ENCODE results near the gene OR2A42. TPM values are rescaled to one million over a fixed set of nuclear protein-coding genes. Genes with fewer than 3 reads are reported as not detected.
"Not testable (repeated sequence)": the region's sequence is repeated elsewhere in the genome, so short reads cannot be mapped to it uniquely, and the experiment has no call there.

The OR2A42 gene
- total RNA-seq, 1 experiment from 2014 or later: not detected

DNA sequence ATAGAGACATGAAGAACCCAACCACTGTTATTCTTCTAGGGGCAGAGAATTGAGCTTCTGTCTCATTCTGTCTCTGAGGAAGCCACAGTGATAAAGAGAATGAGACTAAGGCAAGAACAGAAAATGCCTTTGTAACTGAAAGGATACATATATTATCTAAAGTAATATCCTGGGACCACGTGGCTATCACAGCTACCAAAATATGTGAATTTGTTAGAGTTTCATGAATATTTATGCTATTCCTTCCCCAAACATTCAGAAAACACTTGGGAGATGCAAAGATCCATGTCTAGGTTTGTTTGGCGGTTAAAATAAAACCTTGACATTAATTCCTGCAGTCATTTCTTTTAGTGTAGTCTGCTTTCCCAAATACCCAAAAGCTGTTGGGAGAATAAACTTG lies 22.7 kb upstream of the OR2A42 start:
- H3K36me3 Mint-ChIP-seq (ENCODE audit: insufficient read depth, unreplicated experiment); H3K9me3 Mint-ChIP-seq (ENCODE audit: unreplicated experiment); CTCF ChIA-PET; H3K27ac Mint-ChIP-seq (ENCODE audit: low read depth, unreplicated experiment); BruUV-seq (replicated peaks); DNase-seq (ENCODE audit: unreplicated experiment); H3K4me3 Mint-ChIP-seq (ENCODE audit: unreplicated experiment); H3K4me1 Mint-ChIP-seq (ENCODE audit: insufficient read depth, unreplicated experiment); intact Hi-C loops (cut with micrococcal nuclease); POLR2A ChIA-PET; H3K27me3 Mint-ChIP-seq (ENCODE audit: insufficient read depth, unreplicated experiment): not testable (repeated sequence)

DNA sequence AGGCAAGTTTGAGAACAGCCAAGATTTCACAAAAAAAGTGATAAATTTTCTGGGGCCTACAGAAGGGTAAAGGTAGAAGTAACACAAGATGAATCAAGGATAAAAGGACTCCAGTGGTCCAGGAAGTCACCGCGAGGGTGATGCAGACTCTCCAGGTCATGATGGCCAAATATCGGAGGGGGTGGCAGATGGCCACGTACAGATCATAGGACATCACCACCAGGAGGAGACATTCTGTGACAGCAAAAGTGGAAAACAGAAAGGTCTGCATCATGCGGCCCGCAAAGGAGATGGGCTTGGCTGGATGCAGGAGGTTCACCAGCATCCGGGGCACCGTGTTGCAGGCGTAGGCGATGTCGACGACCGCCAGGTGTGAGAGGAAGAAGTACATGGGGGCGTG lies 19.7 kb upstream of the OR2A42 start:
- CTCF ChIA-PET; H3K4me1 Mint-ChIP-seq (ENCODE audit: insufficient read depth, unreplicated experiment): not testable (repeated sequence)

GRCh38 chr7:144256112-144256511 lies 16.7 kb upstream of the OR2A42 start:
- ChIA-PET CTCF (no interaction called here), POLR2A (no interaction called here)
- no peaks in the 10 kb centered on the region for H3K9me3 Mint-ChIP-seq (ENCODE audit: unreplicated experiment)
- BruUV-seq (replicated peaks): no TSS peak
- intact Hi-C loops (cut with micrococcal nuclease): no loop called here
- H3K4me3 Mint-ChIP-seq (ENCODE audit: unreplicated experiment): no peak overlapping the region
- H3K27me3 Mint-ChIP-seq (ENCODE audit: insufficient read depth, unreplicated experiment): no peaks in the 10 kb centered on the region
- peak; percentile 79 for DNase-seq (ENCODE audit: unreplicated experiment)
- peak overlapping the region; percentile 35 for H3K27ac Mint-ChIP-seq (ENCODE audit: low read depth, unreplicated experiment)
- H3K36me3 Mint-ChIP-seq (ENCODE audit: insufficient read depth, unreplicated experiment): no peaks in the 10 kb centered on the region
- TF ChIP-seq, protein P1, sequence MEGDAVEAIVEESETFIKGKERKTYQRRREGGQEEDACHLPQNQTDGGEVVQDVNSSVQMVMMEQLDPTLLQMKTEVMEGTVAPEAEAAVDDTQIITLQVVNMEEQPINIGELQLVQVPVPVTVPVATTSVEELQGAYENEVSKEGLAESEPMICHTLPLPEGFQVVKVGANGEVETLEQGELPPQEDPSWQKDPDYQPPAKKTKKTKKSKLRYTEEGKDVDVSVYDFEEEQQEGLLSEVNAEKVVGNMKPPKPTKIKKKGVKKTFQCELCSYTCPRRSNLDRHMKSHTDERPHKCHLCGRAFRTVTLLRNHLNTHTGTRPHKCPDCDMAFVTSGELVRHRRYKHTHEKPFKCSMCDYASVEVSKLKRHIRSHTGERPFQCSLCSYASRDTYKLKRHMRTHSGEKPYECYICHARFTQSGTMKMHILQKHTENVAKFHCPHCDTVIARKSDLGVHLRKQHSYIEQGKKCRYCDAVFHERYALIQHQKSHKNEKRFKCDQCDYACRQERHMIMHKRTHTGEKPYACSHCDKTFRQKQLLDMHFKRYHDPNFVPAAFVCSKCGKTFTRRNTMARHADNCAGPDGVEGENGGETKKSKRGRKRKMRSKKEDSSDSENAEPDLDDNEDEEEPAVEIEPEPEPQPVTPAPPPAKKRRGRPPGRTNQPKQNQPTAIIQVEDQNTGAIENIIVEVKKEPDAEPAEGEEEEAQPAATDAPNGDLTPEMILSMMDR (IDR thresholded peaks at IDR 0.05; ENCODE audit: unreplicated experiment): no peak
- no peaks in the 10 kb centered on the region for H3K4me1 Mint-ChIP-seq (ENCODE audit: insufficient read depth, unreplicated experiment)

More for the DNA sequence above, 19.7 kb upstream of the OR2A42 start:
- BruUV-seq (replicated peaks); intact Hi-C loops (cut with micrococcal nuclease); H3K9me3 Mint-ChIP-seq (ENCODE audit: unreplicated experiment); POLR2A ChIA-PET; DNase-seq (ENCODE audit: unreplicated experiment); H3K27me3 Mint-ChIP-seq (ENCODE audit: insufficient read depth, unreplicated experiment); H3K4me3 Mint-ChIP-seq (ENCODE audit: unreplicated experiment); H3K36me3 Mint-ChIP-seq (ENCODE audit: insufficient read depth, unreplicated experiment); H3K27ac Mint-ChIP-seq (ENCODE audit: low read depth, unreplicated experiment): not testable (repeated sequence)

- H3K4me3 Mint-ChIP-seq (ENCODE audit: unreplicated experiment): no peak overlapping the region
- CTCF ChIA-PET: interaction anchor here (0.6 kb wide), 1 partner anchor 1177 kb away, joined by 3 read pairs; no protein-coding TSS in a partner anchor
- no peaks in the 10 kb centered on the region for H3K27me3 Mint-ChIP-seq (ENCODE audit: insufficient read depth, unreplicated experiment)
- BruUV-seq (replicated peaks): no TSS peak
- DNase-seq (ENCODE audit: unreplicated experiment): peak; percentile 1
- no peaks in the 10 kb centered on the region for H3K4me1 Mint-ChIP-seq (ENCODE audit: insufficient read depth, unreplicated experiment)
- POLR2A ChIA-PET: interaction anchor here (0.6 kb wide), 1 partner anchor 1984 kb away, joined by 3 read pairs; no protein-coding TSS in a partner anchor
- H3K9me3 Mint-ChIP-seq (ENCODE audit: unreplicated experiment): no peaks in the 10 kb centered on the region
- no peaks in the 10 kb centered on the region for H3K36me3 Mint-ChIP-seq (ENCODE audit: insufficient read depth, unreplicated experiment)
- TF ChIP-seq, protein P1 (IDR thresholded peaks at IDR 0.05; ENCODE audit: unreplicated experiment): no peak
- no peak overlapping the region for H3K27ac Mint-ChIP-seq (ENCODE audit: low read depth, unreplicated experiment)
- intact Hi-C loops (cut with micrococcal nuclease): no loop called here
Measured at GRCh38 chr7:144255471-144255897, 16.1 kb upstream of the OR2A42 start.

DNA sequence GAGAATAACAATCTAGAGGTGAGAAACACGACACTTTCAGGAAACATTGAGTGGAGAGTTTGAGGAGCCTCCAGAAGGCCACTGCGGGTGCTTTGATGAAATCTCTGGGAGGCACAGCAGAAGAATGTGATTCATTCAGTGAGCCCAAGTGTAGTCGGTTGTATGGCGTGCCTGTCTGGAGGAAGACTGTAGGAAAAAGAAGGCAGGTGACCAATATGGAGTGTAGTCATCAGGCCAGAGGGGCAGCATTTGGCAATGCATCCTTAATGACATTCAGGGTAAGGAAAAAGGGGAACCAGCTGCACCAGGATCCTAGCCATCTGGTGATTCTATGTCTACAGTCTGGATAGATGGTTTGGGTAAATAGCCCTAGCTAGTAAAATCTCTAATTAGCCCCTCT lies 12.9 kb upstream of the OR2A42 start:
- H3K4me3 Mint-ChIP-seq (ENCODE audit: unreplicated experiment); H3K27ac Mint-ChIP-seq (ENCODE audit: low read depth, unreplicated experiment); intact Hi-C loops (cut with micrococcal nuclease); H3K4me1 Mint-ChIP-seq (ENCODE audit: insufficient read depth, unreplicated experiment); H3K27me3 Mint-ChIP-seq (ENCODE audit: insufficient read depth, unreplicated experiment); CTCF ChIA-PET; BruUV-seq (replicated peaks); DNase-seq (ENCODE audit: unreplicated experiment); H3K36me3 Mint-ChIP-seq (ENCODE audit: insufficient read depth, unreplicated experiment); H3K9me3 Mint-ChIP-seq (ENCODE audit: unreplicated experiment); POLR2A ChIA-PET: not testable (repeated sequence)

GRCh38 chr7:144247674-144248330 lies 8.4 kb upstream of the OR2A42 start:
- BruUV-seq (replicated peaks); CTCF ChIA-PET; H3K4me1 Mint-ChIP-seq (ENCODE audit: insufficient read depth, unreplicated experiment); H3K27ac Mint-ChIP-seq (ENCODE audit: low read depth, unreplicated experiment); H3K9me3 Mint-ChIP-seq (ENCODE audit: unreplicated experiment); POLR2A ChIA-PET; H3K4me3 Mint-ChIP-seq (ENCODE audit: unreplicated experiment); intact Hi-C loops (cut with micrococcal nuclease); DNase-seq (ENCODE audit: unreplicated experiment); H3K36me3 Mint-ChIP-seq (ENCODE audit: insufficient read depth, unreplicated experiment); H3K27me3 Mint-ChIP-seq (ENCODE audit: insufficient read depth, unreplicated experiment): not testable (repeated sequence)

- H3K27me3 Mint-ChIP-seq (ENCODE audit: insufficient read depth, unreplicated experiment); DNase-seq (ENCODE audit: unreplicated experiment); H3K36me3 Mint-ChIP-seq (ENCODE audit: insufficient read depth, unreplicated experiment); BruUV-seq (replicated peaks); CTCF ChIA-PET; H3K9me3 Mint-ChIP-seq (ENCODE audit: unreplicated experiment); H3K4me1 Mint-ChIP-seq (ENCODE audit: insufficient read depth, unreplicated experiment); intact Hi-C loops (cut with micrococcal nuclease); H3K27ac Mint-ChIP-seq (ENCODE audit: low read depth, unreplicated experiment); H3K4me3 Mint-ChIP-seq (ENCODE audit: unreplicated experiment); POLR2A ChIA-PET: not testable (repeated sequence)
Measured at GRCh38 chr7:144246967-144247366, 7.6 kb upstream of the OR2A42 start.

- DNase-seq (ENCODE audit: unreplicated experiment); POLR2A ChIA-PET; CTCF ChIA-PET; H3K27ac Mint-ChIP-seq (ENCODE audit: low read depth, unreplicated experiment); H3K9me3 Mint-ChIP-seq (ENCODE audit: unreplicated experiment); intact Hi-C loops (cut with micrococcal nuclease); H3K4me1 Mint-ChIP-seq (ENCODE audit: insufficient read depth, unreplicated experiment); H3K4me3 Mint-ChIP-seq (ENCODE audit: unreplicated experiment); BruUV-seq (replicated peaks); H3K27me3 Mint-ChIP-seq (ENCODE audit: insufficient read depth, unreplicated experiment); H3K36me3 Mint-ChIP-seq (ENCODE audit: insufficient read depth, unreplicated experiment): not testable (repeated sequence)
Measured at GRCh38 chr7:144245372-144245771, 6.0 kb upstream of the OR2A42 start.
